HUES48 (cell line): ENCODE data around the gene CDH1.
"Not testable (repeated sequence)": the region's sequence is repeated elsewhere in the genome, so short reads cannot be mapped to it uniquely, and the experiment has no call there.

Experiments
- H3K27ac ChIP-seq: one replicate; pipeline ENCODE4 v1.7.0; 2013; ENCODE audit warnings: low read depth, low read length, inconsistent platforms
- H3K27me3 ChIP-seq: 2 replicates; pipeline ENCODE4 v1.6.1; 2013; ENCODE audit warnings: mild to moderate bottlenecking, low read length; ENCODE audit not compliant: control insufficient read depth, insufficient read depth
- H3K36me3 ChIP-seq: 2 replicates; pipeline ENCODE4 v1.6.1; 2013; ENCODE audit warnings: low read length; ENCODE audit not compliant: control insufficient read depth, insufficient read depth
- H3K4me1 ChIP-seq: 2 replicates; pipeline ENCODE4 v1.6.1; 2013; ENCODE audit warnings: mild to moderate bottlenecking, low read length; ENCODE audit not compliant: control insufficient read depth, insufficient read depth
- H3K4me3 ChIP-seq: 2 replicates; pipeline ENCODE4 v1.5.1; 2013; ENCODE audit warnings: mild to moderate bottlenecking, low read depth, low read length
- H3K9ac ChIP-seq: 2 replicates; pipeline ENCODE4 v1.6.1; 2013; ENCODE audit warnings: mild to moderate bottlenecking, low read depth, low read length, moderate library complexity
- H3K9me3 ChIP-seq: 2 replicates; pipeline ENCODE4 v1.6.1; 2013; ENCODE audit warnings: low read length; ENCODE audit not compliant: control insufficient read depth, insufficient read depth

The CDH1 gene

GRCh38 chr16:68711421-68712139 lies 25.5 kb upstream of the CDH1 start:
- Histone ChIP-seq H3K4me1 (peaks cover 5% of the 10 kb centered on the region; the same call in 1 of the 2 replicates), H3K27ac (no peak overlapping the region), H3K27me3 (no peaks in the 10 kb centered on the region), H3K4me3 (no peak overlapping the region), H3K9ac (no peak overlapping the region), H3K36me3 (no peaks in the 10 kb centered on the region), H3K9me3 (no peaks in the 10 kb centered on the region)

GRCh38 chr16:68713361-68713760 lies 23.7 kb upstream of the CDH1 start:
- Histone ChIP-seq H3K9ac (no peak overlapping the region), H3K4me1 (no peaks in the 10 kb centered on the region), H3K27me3 (no peaks in the 10 kb centered on the region), H3K4me3 (no peak overlapping the region), H3K36me3 (no peaks in the 10 kb centered on the region), H3K9me3 (no peaks in the 10 kb centered on the region), H3K27ac (no peak overlapping the region)

DNA sequence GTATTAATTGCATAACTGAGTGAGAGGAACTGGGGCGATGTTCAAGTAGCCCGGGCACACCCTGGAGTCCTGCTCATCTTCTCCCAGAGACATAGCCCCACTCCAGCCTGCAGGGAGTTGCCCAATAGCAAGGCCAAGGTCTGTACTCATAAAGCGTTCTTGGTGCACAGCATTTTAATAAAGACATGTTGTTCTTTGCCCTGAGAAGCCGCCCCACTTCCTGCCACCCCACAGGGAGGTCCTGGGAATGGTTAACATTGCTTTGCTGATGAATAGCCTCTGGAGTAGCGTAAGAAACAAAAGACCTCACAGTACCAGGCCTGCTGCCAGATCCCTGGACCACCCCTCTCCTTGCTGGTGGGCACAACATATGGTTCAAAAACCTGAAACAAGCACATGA lies 21.6 kb upstream of the CDH1 start:
- Histone ChIP-seq H3K27me3 (no peaks in the 10 kb centered on the region), H3K27ac (no peak overlapping the region), H3K9ac (no peak overlapping the region), H3K9me3 (no peaks in the 10 kb centered on the region), H3K36me3 (no peaks in the 10 kb centered on the region), H3K4me1 (no peaks in the 10 kb centered on the region), H3K4me3 (no peak overlapping the region)

DNA sequence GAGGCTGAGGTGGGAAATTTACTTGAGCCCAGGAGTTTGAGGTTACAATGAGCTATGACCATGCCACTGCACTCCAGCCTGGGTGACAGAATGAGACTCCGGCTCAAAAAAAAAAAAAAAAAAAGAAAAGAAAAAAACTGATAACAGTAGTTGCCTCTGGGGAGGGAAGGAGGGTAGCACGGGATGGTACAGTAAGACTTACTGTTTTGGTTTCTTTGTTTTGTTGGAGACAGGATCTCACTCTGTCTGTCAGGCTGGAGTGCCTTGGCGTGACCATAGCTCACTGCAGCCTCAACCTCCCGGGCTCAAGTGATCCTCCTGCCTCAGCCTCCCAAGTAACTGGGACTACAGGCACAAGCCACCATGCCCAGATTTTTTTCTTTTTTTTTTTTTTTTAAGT lies 20.6 kb upstream of the CDH1 start:
- not testable (repeated sequence) for H3K4me1 ChIP-seq, H3K9me3 ChIP-seq, H3K9ac ChIP-seq, H3K27ac ChIP-seq, H3K36me3 ChIP-seq, H3K27me3 ChIP-seq, H3K4me3 ChIP-seq

DNA sequence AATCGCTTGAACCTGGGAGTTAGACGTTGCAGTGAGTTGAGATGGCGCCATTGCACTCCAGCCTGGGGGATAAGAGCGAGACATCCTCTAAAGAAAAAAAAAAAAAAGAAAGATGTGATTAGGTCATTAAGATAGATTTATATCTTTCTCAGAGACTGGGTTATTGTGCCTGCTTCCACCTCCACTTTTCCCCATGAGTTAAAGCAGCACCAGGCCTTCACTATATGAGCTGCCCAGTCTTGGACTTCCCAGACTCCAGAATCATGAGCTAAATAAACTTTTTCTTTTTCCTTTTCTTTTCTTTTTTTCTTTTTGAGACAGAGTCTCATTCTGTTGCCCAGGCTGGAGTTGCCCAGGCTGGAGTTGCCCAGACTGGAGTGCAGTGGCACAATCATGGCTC lies 19.4 kb upstream of the CDH1 start:
- Histone ChIP-seq H3K27ac (no peak overlapping the region), H3K9me3 (no peaks in the 10 kb centered on the region), H3K4me3 (no peak overlapping the region), H3K27me3 (no peaks in the 10 kb centered on the region), H3K36me3 (no peaks in the 10 kb centered on the region), H3K4me1 (no peaks in the 10 kb centered on the region), H3K9ac (no peak overlapping the region)

DNA sequence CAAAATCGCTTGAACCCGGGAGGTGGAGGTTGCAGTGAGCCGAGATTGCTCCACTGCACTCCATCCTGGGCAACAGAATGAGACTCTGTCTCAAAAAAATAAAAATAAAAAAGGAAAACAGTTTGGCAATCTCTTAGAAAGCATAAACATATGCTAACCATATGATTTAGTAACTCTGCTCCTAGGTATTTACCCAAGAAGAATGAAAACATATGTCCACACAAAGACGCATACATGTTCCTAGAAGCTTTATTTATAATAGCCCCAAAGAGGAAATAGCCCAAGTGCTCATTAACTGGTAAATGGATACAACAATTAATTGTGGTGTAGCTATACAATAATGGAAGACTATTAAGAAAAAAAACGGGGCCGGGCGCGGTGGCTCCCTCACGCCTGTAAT lies 18.5 kb upstream of the CDH1 start:
- Histone ChIP-seq H3K27me3 (no peaks in the 10 kb centered on the region), H3K4me1 (no peaks in the 10 kb centered on the region), H3K9me3 (no peaks in the 10 kb centered on the region), H3K4me3 (no peak overlapping the region), H3K27ac (no peak overlapping the region), H3K36me3 (no peaks in the 10 kb centered on the region), H3K9ac (no peak overlapping the region)

DNA sequence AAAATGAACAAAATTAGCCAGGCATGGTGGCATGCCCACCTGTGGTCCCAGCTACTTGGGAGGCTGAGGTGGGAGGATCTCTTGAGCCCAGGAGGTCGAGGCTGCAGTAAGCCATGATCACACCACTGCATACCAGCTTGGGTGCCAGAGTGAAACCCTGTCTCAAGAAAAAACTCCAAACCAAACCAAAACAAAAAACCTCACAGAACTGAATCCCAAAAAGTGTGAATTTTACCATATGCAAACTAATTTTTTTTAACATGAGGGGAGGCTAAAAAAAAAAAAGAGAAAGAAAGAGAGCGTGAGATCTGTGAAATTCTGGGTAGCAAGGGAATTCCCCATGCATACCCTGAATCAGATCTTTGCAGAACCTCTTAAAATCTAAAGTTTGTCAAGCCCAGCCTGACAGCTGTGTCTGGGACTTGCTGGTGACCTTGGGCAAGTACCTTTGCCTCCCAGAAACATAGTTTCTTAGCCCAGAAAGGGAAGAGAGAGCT lies 17.1 kb upstream of the CDH1 start:
- H3K9me3 ChIP-seq, result no peaks in the 10 kb centered on the region
- H3K4me3 ChIP-seq, result no peak overlapping the region
- H3K9ac ChIP-seq, result no peak overlapping the region
- H3K36me3 ChIP-seq, result no peaks in the 10 kb centered on the region
- no peak overlapping the region for H3K27ac ChIP-seq
- no peaks in the 10 kb centered on the region for H3K4me1 ChIP-seq
- no peaks in the 10 kb centered on the region for H3K27me3 ChIP-seq

- no peaks in the 10 kb centered on the region for H3K9me3 ChIP-seq
- no peak overlapping the region for H3K9ac ChIP-seq
- H3K4me3 ChIP-seq, result no peak overlapping the region
- no peaks in the 10 kb centered on the region for H3K27me3 ChIP-seq
- no peaks in the 10 kb centered on the region for H3K36me3 ChIP-seq
- H3K4me1 ChIP-seq, result no peaks in the 10 kb centered on the region
- H3K27ac ChIP-seq, result no peak overlapping the region
Observed at GRCh38 chr16:68722119-68723024, 14.7 kb upstream of the CDH1 start.

DNA sequence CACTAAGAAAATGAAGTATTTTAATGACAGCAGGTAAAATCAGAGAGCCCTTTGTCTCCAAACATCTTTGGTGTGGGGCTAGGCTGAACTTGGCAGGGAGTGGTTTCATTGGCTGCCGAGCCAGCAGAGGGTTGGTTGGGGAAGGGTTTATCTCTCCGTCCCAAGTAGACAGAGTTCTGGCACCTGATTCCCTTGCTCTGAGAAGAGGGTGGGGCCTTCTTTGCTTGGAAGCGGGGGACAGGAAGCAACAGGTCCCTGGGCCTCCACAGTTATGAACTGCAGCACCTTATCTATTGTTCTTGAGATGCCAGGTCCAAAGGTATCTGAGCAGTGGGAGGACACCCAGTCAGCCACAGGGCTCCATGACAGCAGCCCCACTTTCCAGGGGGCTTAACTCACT lies 12.3 kb upstream of the CDH1 start:
- Histone ChIP-seq H3K27ac (no peak overlapping the region), H3K27me3 (no peaks in the 10 kb centered on the region), H3K9me3 (no peaks in the 10 kb centered on the region), H3K4me1 (no peaks in the 10 kb centered on the region), H3K4me3 (no peak overlapping the region), H3K36me3 (no peaks in the 10 kb centered on the region), H3K9ac (no peak overlapping the region)

- Histone ChIP-seq H3K9ac (no peak overlapping the region), H3K27ac (no peak overlapping the region), H3K9me3 (no peaks in the 10 kb centered on the region), H3K27me3 (no peaks in the 10 kb centered on the region), H3K4me1 (peaks cover 11% of the 10 kb centered on the region), H3K36me3 (no peaks in the 10 kb centered on the region), H3K4me3 (no peak overlapping the region)
Observed at GRCh38 chr16:68728523-68728922, 8.6 kb upstream of the CDH1 start.

- Histone ChIP-seq H3K9ac (no peak overlapping the region), H3K4me3 (no peak overlapping the region), H3K9me3 (no peaks in the 10 kb centered on the region), H3K27ac (no peak overlapping the region), H3K4me1 (peaks cover 11% of the 10 kb centered on the region), H3K36me3 (no peaks in the 10 kb centered on the region), H3K27me3 (no peaks in the 10 kb centered on the region)
Observed at GRCh38 chr16:68731637-68732036, 5.5 kb upstream of the CDH1 start.
